Retinal pigment epithelial cell (primary cell): ENCODE measurements around the gene CMTM3.

Source experiments
- DNase-seq: peaks from one replicate; pipeline ENCODE4 v3.0.0-alpha.2; 2010; ENCODE audit warnings: low read depth
- H3K4me3 ChIP-seq: 2 replicates; pipeline ENCODE4 v1.5.1; 2011; ENCODE audit warnings: mild to moderate bottlenecking, low read length, control low read depth, moderate library complexity
- TF ChIP-seq, protein P1 (sequence below): conservative IDR thresholded peaks from 2 replicates; pipeline ENCODE4 v1.5.1; 2011; ENCODE audit warnings: low read depth, low read length, control low read depth, inconsistent platforms

Gene CMTM3

DNA sequence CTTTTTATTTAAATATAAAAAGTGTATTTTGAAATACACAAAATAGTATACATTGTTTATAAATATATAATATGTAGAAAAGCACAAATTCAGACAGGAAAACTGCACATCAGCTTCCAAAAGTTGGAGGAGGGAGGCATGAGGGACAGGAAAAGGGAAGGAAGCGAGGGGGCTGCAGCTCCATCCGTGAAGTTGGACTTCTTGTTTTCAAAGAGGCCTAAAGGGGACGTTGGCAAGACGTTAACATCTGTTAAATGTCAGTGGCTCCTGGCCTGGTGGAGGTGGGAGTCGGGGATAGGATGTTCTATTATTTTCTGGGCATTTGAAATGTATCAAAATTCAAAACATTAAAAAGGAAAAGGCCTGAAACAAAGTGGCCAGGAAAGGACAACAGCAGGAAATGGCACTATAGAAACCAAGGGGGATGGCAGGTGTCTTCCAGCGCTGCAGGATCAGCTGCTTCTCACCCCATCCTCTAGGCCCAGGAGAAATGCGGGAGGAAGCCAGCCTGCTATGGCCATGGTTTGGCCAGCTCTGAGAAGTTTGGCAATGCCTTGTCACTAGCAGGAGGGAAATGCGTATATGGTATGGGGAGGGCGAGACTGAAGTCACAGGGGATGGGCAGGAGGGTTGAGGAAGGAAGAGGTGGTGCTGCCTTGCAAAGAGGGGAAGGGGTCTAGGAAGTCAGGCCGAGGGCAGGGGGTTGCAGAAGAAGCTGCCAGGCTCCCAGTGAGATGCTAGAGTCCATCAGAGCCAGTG, 18.8 kb upstream of the CMTM3 start:
- TF ChIP-seq, protein P1, sequence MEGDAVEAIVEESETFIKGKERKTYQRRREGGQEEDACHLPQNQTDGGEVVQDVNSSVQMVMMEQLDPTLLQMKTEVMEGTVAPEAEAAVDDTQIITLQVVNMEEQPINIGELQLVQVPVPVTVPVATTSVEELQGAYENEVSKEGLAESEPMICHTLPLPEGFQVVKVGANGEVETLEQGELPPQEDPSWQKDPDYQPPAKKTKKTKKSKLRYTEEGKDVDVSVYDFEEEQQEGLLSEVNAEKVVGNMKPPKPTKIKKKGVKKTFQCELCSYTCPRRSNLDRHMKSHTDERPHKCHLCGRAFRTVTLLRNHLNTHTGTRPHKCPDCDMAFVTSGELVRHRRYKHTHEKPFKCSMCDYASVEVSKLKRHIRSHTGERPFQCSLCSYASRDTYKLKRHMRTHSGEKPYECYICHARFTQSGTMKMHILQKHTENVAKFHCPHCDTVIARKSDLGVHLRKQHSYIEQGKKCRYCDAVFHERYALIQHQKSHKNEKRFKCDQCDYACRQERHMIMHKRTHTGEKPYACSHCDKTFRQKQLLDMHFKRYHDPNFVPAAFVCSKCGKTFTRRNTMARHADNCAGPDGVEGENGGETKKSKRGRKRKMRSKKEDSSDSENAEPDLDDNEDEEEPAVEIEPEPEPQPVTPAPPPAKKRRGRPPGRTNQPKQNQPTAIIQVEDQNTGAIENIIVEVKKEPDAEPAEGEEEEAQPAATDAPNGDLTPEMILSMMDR = no peak
- DNase-seq = no peak
- no peak overlapping the region for H3K4me3 ChIP-seq

DNA sequence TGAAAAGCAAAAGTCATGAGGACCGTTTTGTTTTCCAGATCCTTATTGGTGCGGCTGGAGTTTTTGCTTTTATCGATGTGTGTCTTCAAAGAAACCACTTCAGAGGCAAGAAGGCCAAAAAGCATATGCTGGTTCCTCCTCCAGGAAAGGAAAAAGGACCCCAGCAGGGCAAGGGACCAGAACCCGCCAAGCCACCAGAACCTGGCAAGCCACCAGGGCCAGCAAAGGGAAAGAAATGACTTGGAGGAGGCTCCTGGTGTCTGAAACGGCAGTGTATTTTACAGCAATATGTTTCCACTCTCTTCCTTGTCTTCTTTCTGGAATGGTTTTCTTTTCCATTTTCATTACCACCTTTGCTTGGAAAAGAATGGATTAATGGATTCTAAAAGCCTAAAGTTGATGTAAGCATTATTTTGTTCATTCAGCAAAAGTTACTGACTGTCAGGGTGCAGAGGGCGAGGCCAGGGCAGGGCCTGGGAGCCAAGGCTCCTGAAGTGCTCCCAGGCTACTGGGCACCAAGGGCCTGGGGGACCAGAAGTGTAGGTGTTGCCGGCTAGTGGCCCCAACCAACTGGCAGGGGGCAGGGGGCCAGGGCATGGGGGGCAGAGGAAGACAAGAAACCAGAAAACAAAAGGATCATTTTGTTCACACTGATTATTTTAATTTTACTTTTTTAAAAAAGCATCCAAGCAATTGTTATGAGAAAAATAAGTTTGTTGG, 16.5 kb upstream of the CMTM3 start:
- DNase-seq = no peak
- H3K4me3 ChIP-seq = no peak overlapping the region
- TF ChIP-seq, protein P1 = no peak

DNA sequence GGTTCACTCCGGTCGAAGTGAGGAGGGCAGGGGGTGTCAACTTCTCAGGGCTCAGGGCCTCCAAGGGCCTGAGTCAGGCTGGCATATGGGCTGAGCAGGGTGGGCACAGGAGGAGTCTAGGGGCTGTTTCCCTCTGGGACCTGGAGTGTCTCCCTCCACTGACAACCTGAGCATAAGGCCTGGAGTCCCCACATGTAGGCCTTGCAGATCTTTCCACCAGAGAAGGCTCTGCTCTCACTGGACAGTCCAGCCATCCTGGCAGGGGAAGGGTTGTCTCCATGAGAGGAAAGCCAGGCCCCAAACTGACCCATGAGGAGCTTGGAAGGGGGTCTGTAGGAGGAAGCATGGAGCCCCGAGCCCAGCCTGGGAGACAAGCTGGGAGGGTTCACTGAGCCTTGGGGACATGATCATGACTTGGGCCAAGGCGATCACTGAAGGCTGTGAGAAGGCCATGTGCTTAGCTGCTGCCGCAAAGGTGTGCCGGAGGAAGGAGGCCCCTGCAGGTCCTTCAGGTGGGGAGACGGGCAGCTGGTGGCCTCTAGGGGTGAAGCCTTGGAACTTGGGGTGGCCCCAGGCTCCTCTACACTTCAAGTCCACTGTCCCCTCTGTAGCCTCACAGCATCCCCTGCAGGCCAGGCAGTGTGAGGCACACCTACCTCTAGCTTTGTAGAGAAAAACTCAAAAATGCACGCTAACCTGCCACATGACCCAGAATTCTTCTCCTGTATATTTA, 15.4 kb upstream of the CMTM3 start:
- DNase-seq = no peak
- no peak overlapping the region for H3K4me3 ChIP-seq
- TF ChIP-seq, protein P1 = peak; percentile 83

DNA sequence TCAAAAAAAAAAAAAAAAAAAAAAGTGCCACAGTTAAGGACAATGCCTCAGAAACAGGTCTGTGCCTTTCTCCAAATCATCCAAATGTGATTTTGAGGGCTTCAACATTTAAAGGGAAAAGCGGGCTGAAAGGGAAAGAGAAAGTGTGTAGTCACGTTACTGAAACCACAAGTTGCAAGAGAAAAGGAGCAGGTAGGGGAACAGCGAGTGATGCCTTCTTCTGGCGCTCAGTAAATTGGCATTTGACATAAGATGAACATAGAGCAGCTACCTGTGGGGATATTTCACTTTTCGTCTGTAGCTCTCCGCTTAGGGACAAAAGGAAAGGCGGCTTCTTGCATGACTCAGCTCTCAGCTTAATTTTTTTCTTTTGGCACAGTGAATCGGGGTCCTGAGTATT, 14.2 kb upstream of the CMTM3 start:
- TF ChIP-seq, protein P1 = no peak
- no peak for DNase-seq
- H3K4me3 ChIP-seq = no peak overlapping the region

DNA sequence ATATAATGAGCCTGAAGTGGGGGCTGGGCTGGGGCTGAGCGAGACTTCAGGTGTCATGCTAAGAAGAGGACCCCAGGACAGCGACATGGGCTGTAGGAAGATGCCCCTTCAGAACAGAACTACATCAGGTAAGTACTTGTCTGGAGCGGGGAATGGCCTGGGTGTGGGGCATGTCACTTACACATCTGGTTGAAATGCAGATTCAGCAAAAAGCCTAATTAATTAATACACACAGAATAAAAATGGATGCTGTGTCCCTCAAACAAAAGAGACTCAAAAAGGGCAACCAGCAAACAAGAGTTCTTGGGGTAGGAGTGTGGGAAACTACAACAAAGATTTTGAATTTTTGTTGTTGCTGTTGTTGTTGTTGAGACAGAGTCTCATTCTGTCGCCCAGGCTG, 13.5 kb upstream of the CMTM3 start:
- no peak overlapping the region for H3K4me3 ChIP-seq
- no peak for DNase-seq
- TF ChIP-seq, protein P1 = no peak

DNA sequence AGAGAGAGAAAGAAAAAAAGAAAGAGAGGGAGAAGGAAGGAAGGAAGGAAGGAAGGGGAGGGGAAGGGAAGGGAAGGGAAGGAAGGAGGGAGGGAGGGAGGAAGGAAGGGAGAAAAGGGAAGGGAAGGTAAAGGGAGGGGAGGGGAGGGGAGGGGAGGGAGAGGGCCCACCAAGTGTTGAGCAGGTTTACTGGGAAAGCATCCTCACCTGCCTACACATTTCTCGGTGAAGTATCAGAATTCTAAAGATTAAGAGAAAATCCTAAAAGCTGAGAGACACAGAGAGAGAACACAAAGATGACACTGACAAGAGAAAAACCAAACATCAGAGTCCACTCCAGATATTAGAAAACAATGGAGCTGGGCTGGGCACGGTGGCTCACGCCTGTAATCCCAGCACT, 12.3 kb upstream of the CMTM3 start:
- no peak for DNase-seq
- no peak overlapping the region for H3K4me3 ChIP-seq
- TF ChIP-seq, protein P1 = no peak
